Measurements from ENCODE around the gene PHLDA3. TPM values are rescaled to one million over a fixed set of nuclear protein-coding genes. Genes with fewer than 3 reads are reported as not detected.

PHLDA3 gene
- total RNA-seq, 3 donors from 2014 or later (not counting 1 experiment from before 2014, with no cell fraction given), result 0.63 to 1.7 (median 1.1) TPM

DNA sequence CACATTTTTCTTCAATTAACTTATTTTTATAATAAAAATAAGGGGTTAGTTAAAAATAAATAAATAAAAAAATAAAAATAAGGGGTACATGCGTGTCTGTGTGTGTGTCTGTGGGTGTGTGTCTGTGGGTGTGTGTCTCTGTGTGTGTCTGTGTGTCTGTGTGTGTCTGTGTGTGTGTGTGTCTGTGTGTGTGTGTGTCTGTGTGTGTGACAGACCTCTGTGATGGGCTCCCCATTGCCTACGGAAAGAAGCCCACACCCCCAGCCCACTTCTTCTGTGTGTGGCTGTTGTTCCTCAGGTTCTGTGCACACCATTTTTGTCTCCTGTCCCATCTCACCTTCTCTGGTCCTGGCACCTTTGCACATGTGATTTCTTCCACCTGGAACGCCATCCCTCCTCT, 9.9 kb downstream of the PHLDA3 start:
- intact Hi-C loops (cut with micrococcal nuclease), result no loop called here
- no peaks in the 10 kb centered on the region for H3K27me3 ChIP-seq (ENCODE audit: control insufficient read depth, insufficient read depth, low read length)
- Mint-ChIP-seq H3K27me3 (ENCODE audit: low read depth in 2 of 2) (peaks cover 0 to 16% of the 10 kb centered on the region in 2 donors), H3K36me3 (no peaks in the 10 kb centered on the region), H3K4me1 (no peaks in the 10 kb centered on the region), H3K9me3 (no peaks in the 10 kb centered on the region), H3K27ac (no peak overlapping the region), H3K4me3 (no peak overlapping the region)
- no peaks in the 10 kb centered on the region for H3K9me3 ChIP-seq (ENCODE audit: control insufficient read depth, insufficient read depth, low read length)
- no peak overlapping the region for H3K4me3 ChIP-seq (ENCODE audit: low read length)
- no peak for TF ChIP-seq CTCF (IDR thresholded peaks at IDR 0.05)
- WGBS (ENCODE audit: insufficient coverage), result 75% methylated on average over 3 of the region's 3 CpGs
- no peak for DNase-seq
- H3K36me3 ChIP-seq (ENCODE audit: control insufficient read depth, insufficient read depth, low read length), result no peaks in the 10 kb centered on the region
- no peak for ATAC-seq
- H3K27ac ChIP-seq (ENCODE audit: low read length), result no peak overlapping the region
- H3K4me1 ChIP-seq (ENCODE audit: control insufficient read depth, insufficient read depth, low read length), result no peaks in the 10 kb centered on the region

DNA sequence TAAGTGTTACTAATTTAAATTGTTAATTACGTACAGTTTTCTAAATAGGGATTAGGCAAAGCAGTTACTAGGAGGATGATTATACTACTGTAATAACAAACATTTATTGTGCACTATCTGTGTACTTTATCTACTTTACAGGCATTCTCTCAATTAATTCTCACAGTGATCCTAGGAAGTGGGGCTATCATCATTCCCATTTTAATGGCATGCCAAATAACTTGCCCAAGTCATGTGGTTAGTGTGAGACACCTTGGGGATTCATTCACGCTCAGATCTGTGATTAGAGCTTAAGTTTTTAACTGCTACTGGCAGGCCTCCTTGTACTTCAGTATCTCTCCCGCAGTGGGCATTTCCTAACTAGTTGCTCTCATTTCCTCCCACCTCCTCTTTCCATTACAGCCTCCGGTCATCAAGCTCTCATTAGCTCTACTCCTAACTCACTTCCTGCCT, 11.5 kb downstream of the PHLDA3 start:
- no peak for TF ChIP-seq CTCF (IDR thresholded peaks at IDR 0.05)
- DNase-seq (no peak), ATAC-seq (no peak)
- Mint-ChIP-seq H3K27me3 (ENCODE audit: low read depth in 2 of 2) (peaks cover 0 to 16% of the 10 kb centered on the region in 2 donors), H3K9me3 (no peaks in the 10 kb centered on the region), H3K4me3 (no peak overlapping the region), H3K27ac (no peak overlapping the region), H3K36me3 (no peaks in the 10 kb centered on the region), H3K4me1 (no peaks in the 10 kb centered on the region)
- Histone ChIP-seq H3K4me1 (ENCODE audit: control insufficient read depth, insufficient read depth, low read length) (no peaks in the 10 kb centered on the region), H3K36me3 (ENCODE audit: control insufficient read depth, insufficient read depth, low read length) (no peaks in the 10 kb centered on the region), H3K27ac (ENCODE audit: low read length) (no peak overlapping the region), H3K27me3 (ENCODE audit: control insufficient read depth, insufficient read depth, low read length) (no peaks in the 10 kb centered on the region), H3K4me3 (ENCODE audit: low read length) (no peak overlapping the region), H3K9me3 (ENCODE audit: control insufficient read depth, insufficient read depth, low read length) (no peaks in the 10 kb centered on the region)
- intact Hi-C loops (cut with micrococcal nuclease), result no loop called here
- 69% methylated on average over 3 of the region's 4 CpGs for WGBS (ENCODE audit: insufficient coverage)

DNA sequence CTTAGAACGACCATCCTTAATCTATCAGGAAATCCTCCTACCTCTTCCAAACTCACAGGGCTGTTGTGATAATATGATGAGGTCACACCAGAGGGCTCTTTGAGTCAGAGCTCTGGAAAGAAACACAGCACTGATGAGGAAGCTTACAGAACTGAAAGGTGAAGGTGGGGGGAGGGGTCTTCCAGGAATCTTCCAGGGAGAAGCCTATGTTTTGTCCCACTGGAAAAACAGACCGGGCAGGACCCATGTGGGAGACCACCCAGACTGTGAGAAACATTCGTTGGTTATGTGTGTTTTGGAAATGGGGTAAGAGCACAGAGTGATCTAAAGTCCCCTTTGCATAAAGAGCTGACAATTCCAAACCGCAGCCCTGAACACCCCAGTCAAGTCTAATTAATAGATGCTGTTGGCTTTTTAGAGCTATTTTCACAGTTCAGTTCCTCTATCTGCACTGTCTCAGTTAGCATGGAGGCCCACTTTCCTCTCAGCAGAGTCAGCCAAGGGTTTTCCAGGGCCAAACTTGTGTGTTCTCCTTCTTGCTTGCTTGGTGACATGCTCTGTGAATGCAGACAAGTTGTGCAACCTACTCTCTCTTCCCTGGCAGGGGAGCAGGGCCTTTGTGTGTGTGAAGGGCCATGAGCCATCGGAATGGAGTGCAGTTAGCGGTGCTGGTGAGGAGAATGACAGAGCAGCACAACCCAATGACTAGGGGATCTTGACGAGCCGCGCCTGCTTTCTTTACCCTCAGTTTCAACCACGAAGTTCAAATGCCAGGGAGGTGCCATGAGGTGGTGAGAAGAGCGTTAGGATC, 12.3 kb downstream of the PHLDA3 start:
- H3K36me3 Mint-ChIP-seq, result no peaks in the 10 kb centered on the region
- no peaks in the 10 kb centered on the region for H3K9me3 ChIP-seq (ENCODE audit: control insufficient read depth, insufficient read depth, low read length)
- 63% methylated on average over 10 of the region's 11 CpGs for whole genome bisulfite sequencing (ENCODE audit: insufficient coverage)
- no peaks in the 10 kb centered on the region for H3K4me1 ChIP-seq (ENCODE audit: control insufficient read depth, insufficient read depth, low read length)
- H3K36me3 ChIP-seq (ENCODE audit: control insufficient read depth, insufficient read depth, low read length), result no peaks in the 10 kb centered on the region
- DNase-seq (no peak), ATAC-seq (no peak)
- no peak overlapping the region for H3K4me3 ChIP-seq (ENCODE audit: low read length)
- no peak for TF ChIP-seq CTCF (IDR thresholded peaks at IDR 0.05)
- H3K4me1 Mint-ChIP-seq, result peaks cover 0 to 3% of the 10 kb centered on the region in 2 donors
- peaks cover 0 to 16% of the 10 kb centered on the region in 2 donors for H3K27me3 Mint-ChIP-seq (ENCODE audit: low read depth in 2 of 2)
- H3K27me3 ChIP-seq (ENCODE audit: control insufficient read depth, insufficient read depth, low read length), result no peaks in the 10 kb centered on the region
- no peak overlapping the region for H3K4me3 Mint-ChIP-seq
- H3K27ac ChIP-seq (ENCODE audit: low read length), result no peak overlapping the region
- H3K9me3 Mint-ChIP-seq, result no peaks in the 10 kb centered on the region
- intact Hi-C loops (cut with micrococcal nuclease), result no loop called here
- no peak overlapping the region for H3K27ac Mint-ChIP-seq
